WTC11 (cell line): ENCODE data around the gene RMI2.

Experiments used
- CREB1 ChIP-seq: sonication (generic); formaldehyde crosslinking; IDR thresholded peaks from 2 replicates; pipeline ENCODE4 v1.8.0; 2023; ENCODE audit warnings: mild to moderate bottlenecking, missing genetic modification reagents
- GTF2I ChIP-seq: fragments of 250-450 bp; sonication (Bioruptor Pico); conservative IDR thresholded peaks from 2 replicates; pipeline ENCODE4 v1.4.0; 2021; ENCODE audit warnings: mild to moderate bottlenecking
- NFATC4 ChIP-seq: fragments of 250-450 bp; sonication (Bioruptor Pico); IDR thresholded peaks from 2 replicates; pipeline ENCODE4 v1.9.0; 2021; ENCODE audit warnings: mild to moderate bottlenecking
- SMAD3 ChIP-seq: sonication (generic); formaldehyde crosslinking; IDR thresholded peaks from 2 replicates; pipeline ENCODE4 v1.8.0; 2022; ENCODE audit warnings: missing genetic modification reagents, mild to moderate bottlenecking, borderline replicate concordance
- TCF7 ChIP-seq: sonication (generic); formaldehyde crosslinking; IDR thresholded peaks from 2 replicates; pipeline ENCODE4 v1.8.0; 2022; ENCODE audit warnings: mild to moderate bottlenecking, low read depth, missing genetic modification reagents, moderate library complexity
- ZNF423 ChIP-seq: fragments of 250-450 bp; sonication (Bioruptor Pico); IDR thresholded peaks from 2 replicates; pipeline ENCODE4 v2.1.2; 2022; ENCODE audit warnings: mild to moderate bottlenecking, moderate library complexity
- TF ChIP-seq, protein P1 (sequence below): sonication (generic); formaldehyde crosslinking; IDR thresholded peaks from 2 replicates; pipeline ENCODE4 v1.8.0; 2022; ENCODE audit warnings: mild to moderate bottlenecking, missing genetic modification reagents
- TF ChIP-seq, protein P2 (sequence below): fragments of 200-600 bp; IDR thresholded peaks from 2 replicates; pipeline ENCODE4 v1.8.0; 2022; ENCODE audit warnings: antibody characterized with exemption
- TF ChIP-seq, protein P3 (sequence below): sonication (generic); formaldehyde crosslinking; IDR thresholded peaks from 2 replicates; pipeline ENCODE4 v1.8.1; 2023; ENCODE audit warnings: mild to moderate bottlenecking, missing genetic modification reagents, moderate library complexity
- TF ChIP-seq, protein P4 (sequence below): sonication (generic); formaldehyde crosslinking; IDR thresholded peaks from 2 replicates; pipeline ENCODE4 v1.8.1; 2022; ENCODE audit warnings: low read depth, missing genetic modification reagents, borderline replicate concordance
- TF ChIP-seq, protein P5 (sequence below): sonication (generic); formaldehyde crosslinking; IDR thresholded peaks from 2 replicates; pipeline ENCODE4 v1.8.0; 2022; ENCODE audit warnings: missing genetic modification reagents
- TF ChIP-seq, protein P6 (sequence below): sonication (generic); formaldehyde crosslinking; IDR thresholded peaks from 2 replicates; pipeline ENCODE4 v1.8.1; 2023; ENCODE audit warnings: mild to moderate bottlenecking, missing genetic modification reagents

DNA sequence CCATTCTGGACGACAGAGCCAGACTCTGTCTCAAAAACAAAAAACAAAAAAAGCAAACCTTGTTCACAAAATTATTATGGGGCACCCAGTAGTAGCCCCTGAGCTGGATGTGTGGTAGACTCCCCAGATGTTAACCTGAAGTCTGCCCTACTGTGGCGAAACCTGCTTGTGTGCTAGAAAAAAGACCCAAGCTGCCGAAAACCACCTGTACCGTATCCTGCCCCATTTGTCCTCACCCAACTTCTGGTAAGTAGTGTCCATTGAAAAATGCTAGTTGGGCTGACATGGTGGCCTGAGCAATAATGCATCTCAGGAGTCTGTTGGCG is 9.1 kb downstream of the RMI2 start:
- TF ChIP-seq, protein P1, sequence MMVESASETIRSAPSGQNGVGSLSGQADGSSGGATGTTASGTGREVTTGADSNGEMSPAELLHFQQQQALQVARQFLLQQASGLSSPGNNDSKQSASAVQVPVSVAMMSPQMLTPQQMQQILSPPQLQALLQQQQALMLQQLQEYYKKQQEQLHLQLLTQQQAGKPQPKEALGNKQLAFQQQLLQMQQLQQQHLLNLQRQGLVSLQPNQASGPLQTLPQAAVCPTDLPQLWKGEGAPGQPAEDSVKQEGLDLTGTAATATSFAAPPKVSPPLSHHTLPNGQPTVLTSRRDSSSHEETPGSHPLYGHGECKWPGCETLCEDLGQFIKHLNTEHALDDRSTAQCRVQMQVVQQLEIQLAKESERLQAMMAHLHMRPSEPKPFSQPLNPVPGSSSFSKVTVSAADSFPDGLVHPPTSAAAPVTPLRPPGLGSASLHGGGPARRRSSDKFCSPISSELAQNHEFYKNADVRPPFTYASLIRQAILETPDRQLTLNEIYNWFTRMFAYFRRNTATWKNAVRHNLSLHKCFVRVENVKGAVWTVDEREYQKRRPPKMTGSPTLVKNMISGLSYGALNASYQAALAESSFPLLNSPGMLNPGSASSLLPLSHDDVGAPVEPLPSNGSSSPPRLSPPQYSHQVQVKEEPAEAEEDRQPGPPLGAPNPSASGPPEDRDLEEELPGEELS (CRISPR knock-in tag): no peak
- TF ChIP-seq, protein P2, sequence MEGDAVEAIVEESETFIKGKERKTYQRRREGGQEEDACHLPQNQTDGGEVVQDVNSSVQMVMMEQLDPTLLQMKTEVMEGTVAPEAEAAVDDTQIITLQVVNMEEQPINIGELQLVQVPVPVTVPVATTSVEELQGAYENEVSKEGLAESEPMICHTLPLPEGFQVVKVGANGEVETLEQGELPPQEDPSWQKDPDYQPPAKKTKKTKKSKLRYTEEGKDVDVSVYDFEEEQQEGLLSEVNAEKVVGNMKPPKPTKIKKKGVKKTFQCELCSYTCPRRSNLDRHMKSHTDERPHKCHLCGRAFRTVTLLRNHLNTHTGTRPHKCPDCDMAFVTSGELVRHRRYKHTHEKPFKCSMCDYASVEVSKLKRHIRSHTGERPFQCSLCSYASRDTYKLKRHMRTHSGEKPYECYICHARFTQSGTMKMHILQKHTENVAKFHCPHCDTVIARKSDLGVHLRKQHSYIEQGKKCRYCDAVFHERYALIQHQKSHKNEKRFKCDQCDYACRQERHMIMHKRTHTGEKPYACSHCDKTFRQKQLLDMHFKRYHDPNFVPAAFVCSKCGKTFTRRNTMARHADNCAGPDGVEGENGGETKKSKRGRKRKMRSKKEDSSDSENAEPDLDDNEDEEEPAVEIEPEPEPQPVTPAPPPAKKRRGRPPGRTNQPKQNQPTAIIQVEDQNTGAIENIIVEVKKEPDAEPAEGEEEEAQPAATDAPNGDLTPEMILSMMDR: no peak
- no peak for TF ChIP-seq SMAD3 (CRISPR knock-in tag)
- TF ChIP-seq CREB1: no peak
- TF ChIP-seq, protein P3, sequence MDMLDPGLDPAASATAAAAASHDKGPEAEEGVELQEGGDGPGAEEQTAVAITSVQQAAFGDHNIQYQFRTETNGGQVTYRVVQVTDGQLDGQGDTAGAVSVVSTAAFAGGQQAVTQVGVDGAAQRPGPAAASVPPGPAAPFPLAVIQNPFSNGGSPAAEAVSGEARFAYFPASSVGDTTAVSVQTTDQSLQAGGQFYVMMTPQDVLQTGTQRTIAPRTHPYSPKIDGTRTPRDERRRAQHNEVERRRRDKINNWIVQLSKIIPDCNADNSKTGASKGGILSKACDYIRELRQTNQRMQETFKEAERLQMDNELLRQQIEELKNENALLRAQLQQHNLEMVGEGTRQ (CRISPR knock-in tag): no peak
- TF ChIP-seq ZNF423 (CRISPR knock-in tag): no peak
- TF ChIP-seq, protein P4, sequence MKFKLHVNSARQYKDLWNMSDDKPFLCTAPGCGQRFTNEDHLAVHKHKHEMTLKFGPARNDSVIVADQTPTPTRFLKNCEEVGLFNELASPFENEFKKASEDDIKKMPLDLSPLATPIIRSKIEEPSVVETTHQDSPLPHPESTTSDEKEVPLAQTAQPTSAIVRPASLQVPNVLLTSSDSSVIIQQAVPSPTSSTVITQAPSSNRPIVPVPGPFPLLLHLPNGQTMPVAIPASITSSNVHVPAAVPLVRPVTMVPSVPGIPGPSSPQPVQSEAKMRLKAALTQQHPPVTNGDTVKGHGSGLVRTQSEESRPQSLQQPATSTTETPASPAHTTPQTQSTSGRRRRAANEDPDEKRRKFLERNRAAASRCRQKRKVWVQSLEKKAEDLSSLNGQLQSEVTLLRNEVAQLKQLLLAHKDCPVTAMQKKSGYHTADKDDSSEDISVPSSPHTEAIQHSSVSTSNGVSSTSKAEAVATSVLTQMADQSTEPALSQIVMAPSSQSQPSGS (CRISPR knock-in tag): no peak
- TF ChIP-seq, protein P5, sequence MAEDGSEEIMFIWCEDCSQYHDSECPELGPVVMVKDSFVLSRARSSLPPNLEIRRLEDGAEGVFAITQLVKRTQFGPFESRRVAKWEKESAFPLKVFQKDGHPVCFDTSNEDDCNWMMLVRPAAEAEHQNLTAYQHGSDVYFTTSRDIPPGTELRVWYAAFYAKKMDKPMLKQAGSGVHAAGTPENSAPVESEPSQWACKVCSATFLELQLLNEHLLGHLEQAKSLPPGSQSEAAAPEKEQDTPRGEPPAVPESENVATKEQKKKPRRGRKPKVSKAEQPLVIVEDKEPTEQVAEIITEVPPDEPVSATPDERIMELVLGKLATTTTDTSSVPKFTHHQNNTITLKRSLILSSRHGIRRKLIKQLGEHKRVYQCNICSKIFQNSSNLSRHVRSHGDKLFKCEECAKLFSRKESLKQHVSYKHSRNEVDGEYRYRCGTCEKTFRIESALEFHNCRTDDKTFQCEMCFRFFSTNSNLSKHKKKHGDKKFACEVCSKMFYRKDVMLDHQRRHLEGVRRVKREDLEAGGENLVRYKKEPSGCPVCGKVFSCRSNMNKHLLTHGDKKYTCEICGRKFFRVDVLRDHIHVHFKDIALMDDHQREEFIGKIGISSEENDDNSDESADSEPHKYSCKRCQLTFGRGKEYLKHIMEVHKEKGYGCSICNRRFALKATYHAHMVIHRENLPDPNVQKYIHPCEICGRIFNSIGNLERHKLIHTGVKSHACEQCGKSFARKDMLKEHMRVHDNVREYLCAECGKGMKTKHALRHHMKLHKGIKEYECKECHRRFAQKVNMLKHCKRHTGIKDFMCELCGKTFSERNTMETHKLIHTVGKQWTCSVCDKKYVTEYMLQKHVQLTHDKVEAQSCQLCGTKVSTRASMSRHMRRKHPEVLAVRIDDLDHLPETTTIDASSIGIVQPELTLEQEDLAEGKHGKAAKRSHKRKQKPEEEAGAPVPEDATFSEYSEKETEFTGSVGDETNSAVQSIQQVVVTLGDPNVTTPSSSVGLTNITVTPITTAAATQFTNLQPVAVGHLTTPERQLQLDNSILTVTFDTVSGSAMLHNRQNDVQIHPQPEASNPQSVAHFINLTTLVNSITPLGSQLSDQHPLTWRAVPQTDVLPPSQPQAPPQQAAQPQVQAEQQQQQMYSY (CRISPR knock-in tag): no peak
- TF ChIP-seq TCF7 (CRISPR knock-in tag): no peak
- TF ChIP-seq GTF2I (CRISPR knock-in tag): no peak
- TF ChIP-seq NFATC4: no peak
- TF ChIP-seq, protein P6, sequence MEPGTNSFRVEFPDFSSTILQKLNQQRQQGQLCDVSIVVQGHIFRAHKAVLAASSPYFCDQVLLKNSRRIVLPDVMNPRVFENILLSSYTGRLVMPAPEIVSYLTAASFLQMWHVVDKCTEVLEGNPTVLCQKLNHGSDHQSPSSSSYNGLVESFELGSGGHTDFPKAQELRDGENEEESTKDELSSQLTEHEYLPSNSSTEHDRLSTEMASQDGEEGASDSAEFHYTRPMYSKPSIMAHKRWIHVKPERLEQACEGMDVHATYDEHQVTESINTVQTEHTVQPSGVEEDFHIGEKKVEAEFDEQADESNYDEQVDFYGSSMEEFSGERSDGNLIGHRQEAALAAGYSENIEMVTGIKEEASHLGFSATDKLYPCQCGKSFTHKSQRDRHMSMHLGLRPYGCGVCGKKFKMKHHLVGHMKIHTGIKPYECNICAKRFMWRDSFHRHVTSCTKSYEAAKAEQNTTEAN (CRISPR knock-in tag): no peak
